Choroid plexus epithelial cell (primary cell): ENCODE results near the gene TAS2R60.

Source experiments
- DNase-seq: peaks from one replicate; pipeline ENCODE4 v3.0.0-alpha.2; 2010; ENCODE audit warnings: low read depth
- H3K4me3 ChIP-seq: 2 replicates; pipeline ENCODE4 v1.5.1; 2011; ENCODE audit warnings: low read depth, mild to moderate bottlenecking, control low read depth, low read length, moderate library complexity
- CTCF ChIP-seq: conservative IDR thresholded peaks from 2 replicates; pipeline ENCODE4 v1.5.1; 2011; ENCODE audit warnings: low read depth, mild to moderate bottlenecking, control low read depth, inconsistent platforms, low read length, moderate library complexity

TAS2R60 gene

DNA sequence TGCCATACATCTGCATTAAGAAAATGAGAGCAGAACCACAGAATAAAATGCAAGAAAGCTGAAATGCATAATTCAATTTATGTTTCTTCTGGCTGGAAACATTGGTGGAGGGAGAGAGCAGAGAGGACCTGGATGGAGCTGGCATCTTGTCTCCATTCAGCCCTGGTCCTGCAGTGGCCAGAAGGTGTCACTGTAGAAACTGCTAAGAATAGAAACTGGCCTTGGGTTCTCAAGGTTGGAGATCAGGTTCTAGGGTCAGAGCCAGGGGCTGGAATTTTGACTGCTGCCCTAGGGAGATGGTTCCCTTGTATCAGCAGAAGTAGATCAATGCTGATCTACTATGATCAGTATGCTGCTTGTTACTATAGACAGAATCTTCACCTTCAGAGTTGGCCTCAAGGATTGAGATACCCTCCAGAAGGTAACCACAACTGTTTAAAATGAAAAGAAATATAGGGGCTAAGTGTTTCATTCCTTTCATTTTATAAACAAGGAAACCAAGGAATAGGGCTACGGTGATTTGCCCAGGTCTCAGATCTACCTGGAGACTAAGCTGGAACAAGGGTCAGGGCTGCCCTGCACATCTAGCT is 47.6 kb downstream of the TAS2R60 start:
- no peak overlapping the region for H3K4me3 ChIP-seq
- TF ChIP-seq CTCF, result peak; percentile 83
- DNase-seq, result peak; percentile 55

DNA sequence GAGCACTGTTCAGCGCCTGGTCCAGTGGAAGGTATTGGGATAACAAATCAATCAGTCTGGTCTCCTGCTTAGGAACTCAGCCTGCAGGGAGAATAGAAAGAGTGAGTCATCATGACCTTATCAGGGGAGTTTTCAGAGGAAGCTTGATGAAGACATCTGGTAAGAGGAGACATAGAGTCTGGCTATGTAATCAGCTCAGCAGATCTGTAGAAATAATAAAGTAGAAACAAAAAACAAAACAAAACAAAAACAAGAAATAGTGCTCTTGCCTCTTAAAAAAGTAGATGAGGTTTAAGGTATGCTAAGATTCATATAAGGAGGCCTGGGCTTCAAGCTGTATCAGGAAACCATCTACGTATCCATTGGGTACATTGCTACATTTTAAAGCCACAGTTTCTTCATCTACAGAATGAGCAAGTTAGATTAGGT is 48.8 kb downstream of the TAS2R60 start:
- peak; percentile 24 for TF ChIP-seq CTCF
- no peak overlapping the region for H3K4me3 ChIP-seq
- DNase-seq, result peak; percentile 95

- TF ChIP-seq CTCF, result no peak
- peak; percentile 31 for DNase-seq
- H3K4me3 ChIP-seq, result no peak overlapping the region
These were observed 49.8 kb downstream of the TAS2R60 start for GRCh38 chr7:143492799-143493739.

GRCh38 chr7:143493751-143494150 is 50.5 kb downstream of the TAS2R60 start:
- no peak overlapping the region for H3K4me3 ChIP-seq
- DNase-seq, result no peak
- TF ChIP-seq CTCF, result no peak
